Ishikawa (cell line): Measurements from ENCODE around the gene COL6A1.

Experiments
- CEBPB ChIP-seq: IDR thresholded peaks from 2 replicates; pipeline ENCODE4 v1.6.1; 2012
- CREB1 ChIP-seq: IDR thresholded peaks from 2 replicates; pipeline ENCODE4 v1.6.1; 2012; ENCODE audit warnings: low read depth
- EGR1 ChIP-seq: IDR thresholded peaks from 2 replicates; pipeline ENCODE4 v1.6.1; 2012
- EP300 ChIP-seq: IDR thresholded peaks from 2 replicates; pipeline ENCODE4 v1.6.1; 2012; ENCODE audit warnings: borderline replicate concordance
- FOXM1 ChIP-seq: IDR thresholded peaks from 2 replicates; pipeline ENCODE4 v1.6.1; 2012; ENCODE audit warnings: low read depth, borderline replicate concordance
- MAX ChIP-seq: IDR thresholded peaks from 2 replicates; pipeline ENCODE4 v1.6.1; 2012
- NFIC ChIP-seq: IDR thresholded peaks from 2 replicates; pipeline ENCODE4 v1.6.1; 2012
- RAD21 ChIP-seq: IDR thresholded peaks from 2 replicates; pipeline ENCODE4 v1.6.1; 2012; ENCODE audit warnings: low read depth
- TAF1 ChIP-seq: IDR thresholded peaks from 2 replicates; pipeline ENCODE4 v1.6.1; 2012; ENCODE audit warnings: low read depth, mild to moderate bottlenecking
- TCF12 ChIP-seq: IDR thresholded peaks from 2 replicates; pipeline ENCODE4 v1.6.1; 2012; ENCODE audit warnings: low read depth
- TEAD4 ChIP-seq: IDR thresholded peaks from 2 replicates; pipeline ENCODE4 v1.6.1; 2012
- YY1 ChIP-seq: IDR thresholded peaks from 2 replicates; pipeline ENCODE4 v1.6.1; 2012; ENCODE audit warnings: low read depth
- ZBTB7A ChIP-seq: IDR thresholded peaks from 2 replicates; pipeline ENCODE4 v1.6.1; 2012; ENCODE audit warnings: low read depth
- TF ChIP-seq, protein P1 (sequence below): IDR thresholded peaks from 2 replicates; pipeline ENCODE4 v1.6.1; 2012; ENCODE audit warnings: low read depth, mild to moderate bottlenecking
- TF ChIP-seq, protein P2 (sequence below): IDR thresholded peaks from 2 replicates; pipeline ENCODE4 v1.6.1; 2012

Gene COL6A1

GRCh38 chr21:45975020-45975666, 6.4 kb upstream of the COL6A1 start:
- TF ChIP-seq NFIC, result no peak
- TF ChIP-seq TAF1, result no peak
- TF ChIP-seq FOXM1, result no peak
- TF ChIP-seq ZBTB7A, result no peak; the same call in none of the 2 replicates
- no peak for TF ChIP-seq TEAD4
- TF ChIP-seq, protein P1, sequence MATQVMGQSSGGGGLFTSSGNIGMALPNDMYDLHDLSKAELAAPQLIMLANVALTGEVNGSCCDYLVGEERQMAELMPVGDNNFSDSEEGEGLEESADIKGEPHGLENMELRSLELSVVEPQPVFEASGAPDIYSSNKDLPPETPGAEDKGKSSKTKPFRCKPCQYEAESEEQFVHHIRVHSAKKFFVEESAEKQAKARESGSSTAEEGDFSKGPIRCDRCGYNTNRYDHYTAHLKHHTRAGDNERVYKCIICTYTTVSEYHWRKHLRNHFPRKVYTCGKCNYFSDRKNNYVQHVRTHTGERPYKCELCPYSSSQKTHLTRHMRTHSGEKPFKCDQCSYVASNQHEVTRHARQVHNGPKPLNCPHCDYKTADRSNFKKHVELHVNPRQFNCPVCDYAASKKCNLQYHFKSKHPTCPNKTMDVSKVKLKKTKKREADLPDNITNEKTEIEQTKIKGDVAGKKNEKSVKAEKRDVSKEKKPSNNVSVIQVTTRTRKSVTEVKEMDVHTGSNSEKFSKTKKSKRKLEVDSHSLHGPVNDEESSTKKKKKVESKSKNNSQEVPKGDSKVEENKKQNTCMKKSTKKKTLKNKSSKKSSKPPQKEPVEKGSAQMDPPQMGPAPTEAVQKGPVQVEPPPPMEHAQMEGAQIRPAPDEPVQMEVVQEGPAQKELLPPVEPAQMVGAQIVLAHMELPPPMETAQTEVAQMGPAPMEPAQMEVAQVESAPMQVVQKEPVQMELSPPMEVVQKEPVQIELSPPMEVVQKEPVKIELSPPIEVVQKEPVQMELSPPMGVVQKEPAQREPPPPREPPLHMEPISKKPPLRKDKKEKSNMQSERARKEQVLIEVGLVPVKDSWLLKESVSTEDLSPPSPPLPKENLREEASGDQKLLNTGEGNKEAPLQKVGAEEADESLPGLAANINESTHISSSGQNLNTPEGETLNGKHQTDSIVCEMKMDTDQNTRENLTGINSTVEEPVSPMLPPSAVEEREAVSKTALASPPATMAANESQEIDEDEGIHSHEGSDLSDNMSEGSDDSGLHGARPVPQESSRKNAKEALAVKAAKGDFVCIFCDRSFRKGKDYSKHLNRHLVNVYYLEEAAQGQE, result no peak
- TF ChIP-seq, protein P2, sequence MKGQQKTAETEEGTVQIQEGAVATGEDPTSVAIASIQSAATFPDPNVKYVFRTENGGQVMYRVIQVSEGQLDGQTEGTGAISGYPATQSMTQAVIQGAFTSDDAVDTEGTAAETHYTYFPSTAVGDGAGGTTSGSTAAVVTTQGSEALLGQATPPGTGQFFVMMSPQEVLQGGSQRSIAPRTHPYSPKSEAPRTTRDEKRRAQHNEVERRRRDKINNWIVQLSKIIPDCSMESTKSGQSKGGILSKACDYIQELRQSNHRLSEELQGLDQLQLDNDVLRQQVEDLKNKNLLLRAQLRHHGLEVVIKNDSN, result no peak
- TF ChIP-seq YY1, result no peak
- no peak for TF ChIP-seq EP300
- TF ChIP-seq MAX, result no peak
- no peak for TF ChIP-seq TCF12
- TF ChIP-seq CREB1, result no peak
- TF ChIP-seq CEBPB, result no peak
- TF ChIP-seq EGR1, result no peak
- no peak for TF ChIP-seq RAD21

DNA sequence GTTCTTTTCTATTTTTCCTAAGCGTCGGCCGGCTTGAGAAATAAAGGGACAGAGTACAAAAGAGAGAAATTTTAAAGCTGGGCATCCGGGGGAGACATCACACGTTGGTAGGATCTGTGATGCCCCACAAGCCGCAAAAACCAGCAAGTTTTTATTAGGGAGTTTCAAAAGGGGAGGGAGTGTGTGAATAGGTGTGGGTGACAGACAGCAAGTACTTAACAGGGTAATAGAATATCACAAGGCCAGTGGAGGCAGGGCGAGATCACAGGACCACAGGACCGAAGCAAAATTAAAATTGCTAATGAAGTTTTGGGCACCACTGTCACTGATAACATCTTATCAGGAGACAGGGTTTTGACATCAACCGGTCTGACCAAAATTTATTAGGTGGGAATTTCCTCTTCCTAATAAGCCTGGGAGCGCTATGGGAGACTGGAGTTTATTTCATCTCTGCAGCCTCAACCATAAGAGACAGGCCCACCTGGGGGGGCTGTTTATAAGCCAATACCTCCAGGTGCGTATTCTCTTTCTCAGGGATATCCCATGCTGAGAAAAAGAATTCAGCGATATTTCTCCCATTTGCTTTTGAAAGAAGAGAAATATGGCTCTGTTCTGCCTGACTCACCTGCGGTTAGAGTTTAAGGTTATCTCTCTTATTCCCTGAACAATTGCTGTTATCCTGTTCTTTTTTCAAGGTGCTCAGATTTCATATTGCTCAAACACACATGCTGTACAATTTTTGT, 5.7 kb upstream of the COL6A1 start:
- TF ChIP-seq EP300 (peak; percentile 71), FOXM1 (peak; percentile 40; the same call in 1 of the 2 replicates), TCF12 (peak; percentile 64; the same call in 1 of the 2 replicates)

- TF ChIP-seq TAF1 (no peak), CEBPB (no peak), YY1 (no peak), ZBTB7A (no peak), TEAD4 (no peak)
- TF ChIP-seq, protein P2, result no peak
Observed at GRCh38 chr21:45976701-45977311, 4.8 kb upstream of the COL6A1 start.

DNA sequence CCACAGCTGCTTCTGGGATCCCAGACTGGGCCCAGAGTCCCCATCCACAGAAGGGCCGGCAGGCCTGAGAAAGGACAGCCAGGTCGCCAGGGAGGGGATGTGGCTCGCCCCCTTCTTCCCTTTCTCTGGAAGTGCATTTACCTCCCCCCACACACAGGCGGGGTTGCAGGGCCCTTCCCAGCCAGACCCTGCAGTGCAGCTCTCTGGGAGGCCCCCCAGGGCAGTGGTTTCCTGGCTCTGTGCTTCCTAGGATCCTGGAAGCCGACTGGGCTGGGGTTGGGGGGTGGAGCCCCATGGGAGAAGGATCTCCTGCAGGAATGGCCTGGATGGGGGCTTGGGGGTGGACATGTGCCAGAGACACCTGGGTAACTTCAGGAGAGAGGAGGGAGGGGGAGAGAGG, 4.2 kb upstream of the COL6A1 start:
- TF ChIP-seq TEAD4, result no peak
- no peak for TF ChIP-seq NFIC
- TF ChIP-seq ZBTB7A, result no peak
- no peak for TF ChIP-seq MAX
- no peak for TF ChIP-seq FOXM1
- TF ChIP-seq, protein P1, result no peak
- TF ChIP-seq CREB1, result no peak
- no peak; the same call in 1 of the 2 replicates for TF ChIP-seq EP300
- TF ChIP-seq YY1, result no peak
- no peak for TF ChIP-seq CEBPB
- TF ChIP-seq TCF12, result no peak
- no peak for TF ChIP-seq TAF1
- TF ChIP-seq, protein P2, result no peak
- TF ChIP-seq RAD21, result no peak
- no peak for TF ChIP-seq EGR1

DNA sequence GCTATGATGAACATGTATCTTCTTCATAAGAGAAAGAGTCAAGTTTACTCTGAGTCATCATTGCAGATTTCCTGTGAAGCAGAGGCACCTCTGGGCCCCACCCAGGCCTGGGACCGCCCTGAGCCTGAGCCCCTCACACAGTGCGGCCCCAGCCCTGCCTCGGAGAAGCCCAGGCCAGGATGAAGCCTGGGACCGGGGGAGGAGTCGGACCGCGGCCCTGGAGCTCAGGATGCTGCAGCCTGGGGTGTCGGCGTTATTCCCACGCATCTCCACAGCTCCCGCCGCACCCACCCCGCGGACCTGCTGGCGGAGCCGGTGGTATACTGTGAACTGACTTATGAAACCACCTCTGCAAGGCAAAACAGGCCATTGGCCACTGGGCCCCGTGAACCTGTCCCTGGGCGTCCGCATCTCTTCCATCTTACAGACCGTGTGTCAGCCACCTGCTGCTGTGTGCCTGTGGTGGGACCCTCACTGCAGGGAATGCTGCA, 2.4 kb upstream of the COL6A1 start:
- TF ChIP-seq NFIC (no peak), RAD21 (no peak), EGR1 (no peak)
